ENCODE results near the gene SMIM31. TPM values are rescaled to one million over a fixed set of nuclear protein-coding genes. Genes with fewer than 3 reads are reported as not detected.

Gene SMIM31
- total RNA-seq, 2 donors from 2014 or later = not detected

- no peak for ATAC-seq (ENCODE audit: insufficient number of reproducible peaks, low FRiP score, low read depth)
These were observed 59.6 kb downstream of the SMIM31 start for GRCh38 chr4:164813554-164813953.

GRCh38 chr4:164815711-164816110 is 61.8 kb downstream of the SMIM31 start:
- H3K9me3 ChIP-seq = no peaks in the 10 kb centered on the region
- H3K4me3 ChIP-seq = no peak overlapping the region
- H3K27ac ChIP-seq = no peak overlapping the region
- no peak for ATAC-seq (ENCODE audit: insufficient number of reproducible peaks, low FRiP score, low read depth)
- H3K27me3 ChIP-seq (replicated peaks; ENCODE audit: insufficient read depth) = no peaks in the 10 kb centered on the region
- H3K4me1 ChIP-seq (ENCODE audit: control insufficient read depth in 1 of 2, low read depth in 2 of 2) = no peaks in the 10 kb centered on the region
- no peak for DNase-seq (ENCODE audit: low spot score)
- no peaks in the 10 kb centered on the region for H3K36me3 ChIP-seq
- no peak for TF ChIP-seq CTCF (IDR thresholded peaks at IDR 0.05)

More at GRCh38 chr4:164813554-164813953, 59.6 kb downstream of the SMIM31 start:
- Histone ChIP-seq H3K9me3 (no peaks in the 10 kb centered on the region), H3K27me3 (replicated peaks; ENCODE audit: insufficient read depth) (no peaks in the 10 kb centered on the region), H3K4me3 (no peak overlapping the region), H3K4me1 (ENCODE audit: control insufficient read depth in 1 of 2, low read depth in 2 of 2) (no peaks in the 10 kb centered on the region), H3K27ac (no peak overlapping the region), H3K36me3 (no peaks in the 10 kb centered on the region)
- no peak for DNase-seq (ENCODE audit: low spot score)
- TF ChIP-seq CTCF (IDR thresholded peaks at IDR 0.05) = no peak

- H3K4me3 ChIP-seq = no peak overlapping the region
- H3K27me3 ChIP-seq (replicated peaks; ENCODE audit: insufficient read depth) = no peaks in the 10 kb centered on the region
- TF ChIP-seq CTCF (IDR thresholded peaks at IDR 0.05) = no peak
- ATAC-seq (ENCODE audit: insufficient number of reproducible peaks, low FRiP score, low read depth) (no peak), DNase-seq (ENCODE audit: low spot score) (no peak)
- H3K9me3 ChIP-seq = no peaks in the 10 kb centered on the region
- H3K27ac ChIP-seq = no peak overlapping the region
- no peaks in the 10 kb centered on the region for H3K36me3 ChIP-seq
- H3K4me1 ChIP-seq (ENCODE audit: control insufficient read depth in 1 of 2, low read depth in 2 of 2) = no peaks in the 10 kb centered on the region
These were observed 65.4 kb downstream of the SMIM31 start for GRCh38 chr4:164819366-164819765.

- no peak for ATAC-seq (ENCODE audit: insufficient number of reproducible peaks, low FRiP score, low read depth)
- no peak overlapping the region for H3K4me3 ChIP-seq
- no peaks in the 10 kb centered on the region for H3K9me3 ChIP-seq
- H3K36me3 ChIP-seq = no peaks in the 10 kb centered on the region
- H3K4me1 ChIP-seq (ENCODE audit: control insufficient read depth in 1 of 2, low read depth in 2 of 2) = no peaks in the 10 kb centered on the region
- no peak overlapping the region for H3K27ac ChIP-seq
- H3K27me3 ChIP-seq (replicated peaks; ENCODE audit: insufficient read depth) = no peaks in the 10 kb centered on the region
- DNase-seq (ENCODE audit: low spot score) = no peak
- no peak for TF ChIP-seq CTCF (IDR thresholded peaks at IDR 0.05)
These were observed 67.8 kb downstream of the SMIM31 start for GRCh38 chr4:164821711-164822110.

- Histone ChIP-seq H3K9me3 (no peaks in the 10 kb centered on the region), H3K27ac (no peak overlapping the region), H3K36me3 (no peaks in the 10 kb centered on the region), H3K4me1 (ENCODE audit: control insufficient read depth in 1 of 2, low read depth in 2 of 2) (no peaks in the 10 kb centered on the region), H3K27me3 (replicated peaks; ENCODE audit: insufficient read depth) (no peaks in the 10 kb centered on the region), H3K4me3 (no peak overlapping the region)
- TF ChIP-seq CTCF (IDR thresholded peaks at IDR 0.05) = no peak
- ATAC-seq (ENCODE audit: insufficient number of reproducible peaks, low FRiP score, low read depth) (no peak), DNase-seq (ENCODE audit: low spot score) (no peak)
These were observed 70.7 kb downstream of the SMIM31 start for GRCh38 chr4:164824581-164824980.

Measured in thoracic aorta (tissue), 2 donors.